ENCODE measurements around the gene OR6B3.

- TF ChIP-seq, protein P1, sequence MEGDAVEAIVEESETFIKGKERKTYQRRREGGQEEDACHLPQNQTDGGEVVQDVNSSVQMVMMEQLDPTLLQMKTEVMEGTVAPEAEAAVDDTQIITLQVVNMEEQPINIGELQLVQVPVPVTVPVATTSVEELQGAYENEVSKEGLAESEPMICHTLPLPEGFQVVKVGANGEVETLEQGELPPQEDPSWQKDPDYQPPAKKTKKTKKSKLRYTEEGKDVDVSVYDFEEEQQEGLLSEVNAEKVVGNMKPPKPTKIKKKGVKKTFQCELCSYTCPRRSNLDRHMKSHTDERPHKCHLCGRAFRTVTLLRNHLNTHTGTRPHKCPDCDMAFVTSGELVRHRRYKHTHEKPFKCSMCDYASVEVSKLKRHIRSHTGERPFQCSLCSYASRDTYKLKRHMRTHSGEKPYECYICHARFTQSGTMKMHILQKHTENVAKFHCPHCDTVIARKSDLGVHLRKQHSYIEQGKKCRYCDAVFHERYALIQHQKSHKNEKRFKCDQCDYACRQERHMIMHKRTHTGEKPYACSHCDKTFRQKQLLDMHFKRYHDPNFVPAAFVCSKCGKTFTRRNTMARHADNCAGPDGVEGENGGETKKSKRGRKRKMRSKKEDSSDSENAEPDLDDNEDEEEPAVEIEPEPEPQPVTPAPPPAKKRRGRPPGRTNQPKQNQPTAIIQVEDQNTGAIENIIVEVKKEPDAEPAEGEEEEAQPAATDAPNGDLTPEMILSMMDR (IDR thresholded peaks at IDR 0.05), result no peak
- TF ChIP-seq POLR2AphosphoS5 (IDR thresholded peaks at IDR 0.05), result no peak
- no peak for TF ChIP-seq POLR2A (IDR thresholded peaks at IDR 0.05)
These were observed 16.0 kb downstream of the OR6B3 start for GRCh38 chr2:240037358-240037757.
